ENCODE measurements around the gene SCCPDH. TPM values are rescaled to one million over a fixed set of nuclear protein-coding genes. Genes with fewer than 3 reads are reported as not detected.
"Not testable (repeated sequence)": the region's sequence is repeated elsewhere in the genome, so short reads cannot be mapped to it uniquely, and the experiment has no call there.

SCCPDH gene
- total and polyA plus RNA-seq, 7 donors = 16.6 to 44.9 (median 26.0) TPM

DNA sequence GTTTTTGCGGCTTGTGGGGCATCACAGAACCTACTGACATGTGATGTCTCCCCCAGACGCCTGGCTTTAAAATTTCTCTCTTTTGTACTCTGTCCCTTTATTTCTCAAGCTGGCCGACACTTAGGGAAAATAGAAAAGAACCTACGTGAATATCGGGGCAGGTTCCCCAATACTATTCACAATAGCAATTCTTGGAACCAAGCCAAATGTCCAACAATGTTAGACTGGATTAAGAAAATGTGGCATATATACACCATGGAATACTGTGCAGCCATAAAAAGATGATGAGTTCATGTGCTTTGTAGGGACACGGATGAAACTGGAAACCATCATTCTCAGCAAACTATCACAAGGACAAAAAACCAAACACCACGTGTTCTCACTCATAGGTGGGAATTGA, 3.4 kb upstream of the SCCPDH start:
- H3K9me3 ChIP-seq; H3K4me3 ChIP-seq; intact Hi-C loops (cut with DNase I); H3K27me3 ChIP-seq; DNase-seq; H3K27ac ChIP-seq; H3K36me3 ChIP-seq: not testable (repeated sequence)
- 93 to 96% methylated on average over 7 of the region's 7 CpGs for WGBS, 2 donors
- H3K4me1 ChIP-seq = peaks cover 0 to 15% (median 4%) of the 10 kb centered on the region in 4 donors

DNA sequence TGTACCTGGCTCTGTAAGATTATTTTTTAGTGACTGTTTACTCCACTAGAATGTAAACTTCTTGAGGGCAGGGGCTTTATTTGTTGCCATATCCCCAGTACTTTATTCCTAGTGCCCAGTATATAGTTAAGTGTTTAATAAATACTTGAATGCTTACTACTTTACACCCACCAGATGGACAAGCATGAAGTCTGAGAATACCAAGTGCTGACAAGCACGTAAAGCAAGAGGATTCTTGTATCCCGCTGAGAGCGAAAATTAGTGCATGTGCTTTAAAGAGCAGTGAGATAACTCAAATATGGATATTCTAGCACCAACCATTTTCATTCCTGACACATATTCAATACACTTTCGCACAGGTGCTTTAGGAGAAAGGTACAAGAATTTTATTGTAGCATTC, 1.5 kb upstream of the SCCPDH start:
- TF ChIP-seq POLR2A (IDR thresholded peaks at IDR 0.05) (no peak), EP300 (IDR thresholded peaks at IDR 0.05) (no peak), POLR2AphosphoS5 (IDR thresholded peaks at IDR 0.05) (no peak)
- TF ChIP-seq, protein P1, sequence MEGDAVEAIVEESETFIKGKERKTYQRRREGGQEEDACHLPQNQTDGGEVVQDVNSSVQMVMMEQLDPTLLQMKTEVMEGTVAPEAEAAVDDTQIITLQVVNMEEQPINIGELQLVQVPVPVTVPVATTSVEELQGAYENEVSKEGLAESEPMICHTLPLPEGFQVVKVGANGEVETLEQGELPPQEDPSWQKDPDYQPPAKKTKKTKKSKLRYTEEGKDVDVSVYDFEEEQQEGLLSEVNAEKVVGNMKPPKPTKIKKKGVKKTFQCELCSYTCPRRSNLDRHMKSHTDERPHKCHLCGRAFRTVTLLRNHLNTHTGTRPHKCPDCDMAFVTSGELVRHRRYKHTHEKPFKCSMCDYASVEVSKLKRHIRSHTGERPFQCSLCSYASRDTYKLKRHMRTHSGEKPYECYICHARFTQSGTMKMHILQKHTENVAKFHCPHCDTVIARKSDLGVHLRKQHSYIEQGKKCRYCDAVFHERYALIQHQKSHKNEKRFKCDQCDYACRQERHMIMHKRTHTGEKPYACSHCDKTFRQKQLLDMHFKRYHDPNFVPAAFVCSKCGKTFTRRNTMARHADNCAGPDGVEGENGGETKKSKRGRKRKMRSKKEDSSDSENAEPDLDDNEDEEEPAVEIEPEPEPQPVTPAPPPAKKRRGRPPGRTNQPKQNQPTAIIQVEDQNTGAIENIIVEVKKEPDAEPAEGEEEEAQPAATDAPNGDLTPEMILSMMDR (IDR thresholded peaks at IDR 0.05) = no peak
- peaks cover 0 to 18% (median 6%) of the 10 kb centered on the region in 4 donors for H3K4me1 ChIP-seq
- 95 to 98% methylated on average over 4 of the region's 4 CpGs for WGBS, 2 donors
- no peak overlapping the region for H3K27ac ChIP-seq
- H3K36me3 ChIP-seq = peaks cover 0 to 9% (median under 1%) of the 10 kb centered on the region in 4 donors
- no peak overlapping the region for H3K4me3 ChIP-seq
- H3K9me3 ChIP-seq = no peaks in the 10 kb centered on the region
- no peaks in the 10 kb centered on the region for H3K27me3 ChIP-seq
- intact Hi-C loops (cut with DNase I) = no loop called here
- DNase-seq = no peak

DNA sequence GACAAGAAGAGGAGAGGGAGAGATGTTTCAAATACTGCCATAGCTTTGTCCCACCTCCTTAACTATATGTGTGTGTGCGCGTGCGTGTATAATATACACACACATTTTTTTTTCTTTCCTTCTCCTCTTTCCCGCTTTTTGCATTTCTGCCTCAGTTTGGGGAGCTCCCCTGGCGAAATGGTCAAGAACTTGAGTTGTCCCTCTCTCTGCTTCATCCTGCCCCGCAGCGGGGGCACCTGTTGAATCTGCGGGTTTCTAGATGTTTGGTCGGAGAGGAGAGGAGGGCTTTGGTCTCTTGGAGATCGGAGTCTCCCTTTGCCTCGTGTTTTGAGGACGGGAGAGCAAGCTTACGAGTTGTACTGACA, 504 bp downstream of the SCCPDH start:
- H3K36me3 ChIP-seq = peaks cover 8 to 29% (median 10%) of the 10 kb centered on the region in 4 donors
- peak overlapping the region; percentile 62 to 88 (median 77) for H3K4me3 ChIP-seq
- TF ChIP-seq POLR2A (IDR thresholded peaks at IDR 0.05) = no peak
- no peak for TF ChIP-seq POLR2AphosphoS5 (IDR thresholded peaks at IDR 0.05)
- TF ChIP-seq, protein P1 (IDR thresholded peaks at IDR 0.05) = no peak
- no peak for TF ChIP-seq EP300 (IDR thresholded peaks at IDR 0.05)
- H3K27ac ChIP-seq = peak overlapping the region; percentile 85 to 92 (median 88)
- 1 to 2% methylated on average over 13 of the region's 13 CpGs for WGBS, 2 donors
- H3K9me3 ChIP-seq = no peaks in the 10 kb centered on the region
- H3K4me1 ChIP-seq = peaks cover 0 to 25% (median 6%) of the 10 kb centered on the region in 4 donors
- intact Hi-C loops (cut with DNase I) = loop anchor here (5.0 kb wide), 1 partner anchor 32 kb away; no protein-coding TSS in a partner anchor
- H3K27me3 ChIP-seq = no peaks in the 10 kb centered on the region
- DNase-seq = no peak

DNA sequence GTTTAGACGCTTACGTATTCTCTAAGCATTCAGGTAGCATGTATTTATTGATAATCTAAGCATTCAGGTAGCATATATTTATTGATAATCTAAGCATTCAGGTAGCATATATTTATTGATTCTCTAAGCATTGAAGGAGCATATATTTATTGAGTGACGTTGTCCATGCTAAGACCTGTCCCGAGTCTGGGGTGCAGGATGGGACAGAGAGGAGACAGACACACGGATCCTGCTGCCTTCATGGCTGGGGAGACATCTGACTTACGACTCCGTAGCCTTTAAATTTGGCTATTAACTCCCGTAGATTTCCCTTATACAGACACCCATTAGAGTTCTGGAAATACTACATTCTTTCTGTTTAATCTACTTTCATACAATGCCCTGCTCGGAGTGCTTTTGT, 982 bp downstream of the SCCPDH start:
- 34 to 66% methylated on average over 9 of the region's 9 CpGs for WGBS, 2 donors
- H3K4me3 ChIP-seq = peak overlapping the region; percentile 62 to 88 (median 77)
- TF ChIP-seq POLR2A (IDR thresholded peaks at IDR 0.05) (no peak), EP300 (IDR thresholded peaks at IDR 0.05) (no peak), POLR2AphosphoS5 (IDR thresholded peaks at IDR 0.05) (no peak)
- TF ChIP-seq, protein P1 (IDR thresholded peaks at IDR 0.05) = no peak
- intact Hi-C loops (cut with DNase I) = loop anchor here (5.0 kb wide), 1 partner anchor 33 kb away; no protein-coding TSS in a partner anchor
- H3K36me3 ChIP-seq = peaks cover 11 to 34% (median 13%) of the 10 kb centered on the region in 4 donors
- H3K27ac ChIP-seq = peak overlapping the region; percentile 85 to 92 (median 88)
- peaks cover 0 to 25% (median 6%) of the 10 kb centered on the region in 4 donors for H3K4me1 ChIP-seq
- H3K9me3 ChIP-seq = no peaks in the 10 kb centered on the region
- no peaks in the 10 kb centered on the region for H3K27me3 ChIP-seq
- no peak for DNase-seq

DNA sequence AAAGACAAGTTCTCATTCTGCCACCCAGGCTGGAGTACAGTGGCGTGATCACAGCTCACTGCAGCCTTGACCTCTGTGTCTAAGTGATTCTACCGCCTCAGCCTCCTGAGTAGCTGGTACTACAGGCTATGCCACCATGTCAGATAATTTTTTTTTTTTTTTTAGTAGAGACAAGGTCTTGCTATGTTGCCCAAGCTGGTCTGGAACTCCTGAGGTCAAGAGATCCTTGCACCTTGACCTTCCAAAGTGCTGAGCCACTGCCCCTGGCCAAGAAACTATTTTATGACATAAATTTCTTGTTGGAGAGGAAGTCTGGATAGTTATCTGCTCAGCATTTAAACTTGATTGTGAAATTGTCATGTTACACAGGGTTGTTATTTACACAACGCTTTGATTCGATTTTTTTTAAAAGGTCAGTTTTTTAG, 2.1 kb downstream of the SCCPDH start:
- peak overlapping the region; percentile 85 to 92 (median 88) for H3K27ac ChIP-seq
- intact Hi-C loops (cut with DNase I) = loop anchor here (5.0 kb wide), 1 partner anchor 34 kb away; no protein-coding TSS in a partner anchor
- H3K36me3 ChIP-seq = peaks cover 13 to 44% (median 17%) of the 10 kb centered on the region in 4 donors
- TF ChIP-seq EP300 (IDR thresholded peaks at IDR 0.05) (no peak), POLR2AphosphoS5 (IDR thresholded peaks at IDR 0.05) (no peak), POLR2A (IDR thresholded peaks at IDR 0.05) (no peak)
- TF ChIP-seq, protein P1 (IDR thresholded peaks at IDR 0.05) = no peak
- H3K4me3 ChIP-seq = no peak overlapping the region
- H3K27me3 ChIP-seq = no peaks in the 10 kb centered on the region
- no peaks in the 10 kb centered on the region for H3K9me3 ChIP-seq
- 58 to 85% methylated on average over 4 of the region's 4 CpGs for WGBS, 2 donors
- no peak for DNase-seq
- peaks cover 0 to 25% (median 6%) of the 10 kb centered on the region in 4 donors for H3K4me1 ChIP-seq

Measured in sigmoid colon (tissue), 7 donors.